ENCODE results near the gene TMEM208. TPM values are rescaled to one million over a fixed set of nuclear protein-coding genes. Genes with fewer than 3 reads are reported as not detected.

The TMEM208 gene
- total and polyA plus RNA-seq, 2 of the 13 experiments (the other 11 are each of a cell fraction or from before 2014, with no cell fraction given) = 58.8 to 72.9 TPM

DNA sequence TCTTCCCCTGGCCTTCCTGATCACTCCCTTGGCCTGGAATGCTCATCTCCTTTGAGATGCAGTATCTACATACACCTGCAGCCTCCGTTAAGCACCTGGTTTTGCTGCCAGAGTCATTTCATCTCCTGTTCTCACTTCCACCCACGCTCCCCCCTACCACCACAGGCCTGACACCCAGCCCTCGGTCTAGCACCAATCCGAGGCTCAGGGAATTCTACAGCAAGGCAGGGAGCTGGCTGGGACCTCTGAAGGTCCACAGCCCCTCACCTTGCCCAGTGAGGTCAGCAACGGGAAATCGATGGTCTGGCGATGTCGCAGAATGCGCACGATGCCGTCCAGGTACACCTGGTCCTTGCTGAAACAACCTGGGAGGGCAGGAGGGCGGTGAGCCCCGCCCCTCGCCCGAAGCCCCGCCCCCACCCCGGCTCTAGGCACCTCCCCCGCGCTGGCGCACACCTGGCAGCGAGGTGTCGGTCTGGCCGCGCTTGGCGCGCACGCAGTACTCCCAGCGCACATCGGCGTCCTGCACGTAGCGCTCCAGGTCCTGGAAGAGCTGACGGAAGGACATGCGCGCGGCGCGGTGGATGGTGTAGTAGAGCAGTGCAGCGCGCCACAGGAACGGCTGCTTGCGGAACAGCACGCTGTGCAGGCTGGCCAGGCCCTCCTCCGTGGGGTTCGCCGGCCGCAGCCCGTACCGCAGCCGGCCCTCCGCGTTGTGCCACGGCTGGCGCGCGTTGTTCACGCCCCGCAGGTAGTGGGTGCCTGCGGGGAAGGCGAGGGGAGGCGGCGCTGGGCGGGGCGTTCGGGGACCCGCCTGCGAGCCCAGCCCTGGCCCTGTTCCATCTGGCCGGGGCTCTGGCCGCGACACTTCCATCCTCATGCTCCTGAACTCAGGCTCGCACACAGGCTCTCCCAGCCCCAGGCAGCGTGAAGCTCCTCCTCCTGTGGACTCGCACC, 48.9 kb upstream of the TMEM208 start (continued):
- TF ChIP-seq ZNF501 (CRISPR knock-in tag; IDR thresholded peaks at IDR 0.05) = peak; percentile 38
- TF ChIP-seq, protein P1, sequence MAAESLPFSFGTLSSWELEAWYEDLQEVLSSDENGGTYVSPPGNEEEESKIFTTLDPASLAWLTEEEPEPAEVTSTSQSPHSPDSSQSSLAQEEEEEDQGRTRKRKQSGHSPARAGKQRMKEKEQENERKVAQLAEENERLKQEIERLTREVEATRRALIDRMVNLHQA (CRISPR knock-in tag; IDR thresholded peaks at IDR 0.05) = no peak
- peak; percentile 83; the same call in 1 of the 2 replicates for TF ChIP-seq SPEN (CRISPR knock-in tag; IDR thresholded peaks at IDR 0.05; ENCODE audit: low read depth)
- no peak for TF ChIP-seq ZNF670 (CRISPR knock-in tag; IDR thresholded peaks at IDR 0.05; ENCODE audit: borderline replicate concordance)
- TF ChIP-seq ZNF232 (CRISPR knock-in tag; IDR thresholded peaks at IDR 0.05; ENCODE audit: borderline replicate concordance) = peak; percentile 36; the same call in 1 of the 2 replicates
- TF ChIP-seq, protein P2, sequence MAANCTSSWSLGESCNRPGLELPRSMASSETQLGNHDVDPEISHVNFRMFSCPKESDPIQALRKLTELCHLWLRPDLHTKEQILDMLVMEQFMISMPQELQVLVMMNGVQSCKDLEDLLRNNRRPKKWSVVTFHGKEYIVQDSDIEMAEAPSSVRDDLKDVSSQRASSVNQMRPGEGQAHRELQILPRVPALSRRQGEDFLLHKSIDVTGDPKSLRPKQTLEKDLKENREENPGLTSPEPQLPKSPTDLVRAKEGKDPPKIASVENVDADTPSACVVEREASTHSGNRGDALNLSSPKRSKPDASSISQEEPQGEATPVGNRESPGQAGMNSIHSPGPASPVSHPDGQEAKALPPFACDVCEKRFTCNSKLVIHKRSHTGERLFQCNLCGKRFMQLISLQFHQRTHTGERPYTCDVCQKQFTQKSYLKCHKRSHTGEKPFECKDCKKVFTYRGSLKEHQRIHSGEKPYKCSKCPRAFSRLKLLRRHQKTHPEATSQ (CRISPR knock-in tag; IDR thresholded peaks at IDR 0.05; ENCODE audit: borderline replicate concordance) = no peak
- TF ChIP-seq ZNF160 (CRISPR knock-in tag; IDR thresholded peaks at IDR 0.05) = peak; percentile 79
- TF ChIP-seq ZNF143 (CRISPR knock-in tag; IDR thresholded peaks at IDR 0.05) = peak; percentile 65
- TF ChIP-seq ZNF101 (CRISPR knock-in tag; IDR thresholded peaks at IDR 0.05; ENCODE audit: borderline replicate concordance, low read depth) = no peak; the same call in 1 of the 2 replicates
- TF ChIP-seq MEIS2 (CRISPR knock-in tag; IDR thresholded peaks at IDR 0.05) = peak; percentile 82; the same call in 1 of the 2 replicates
- no peak for TF ChIP-seq ZNF709 (CRISPR knock-in tag; IDR thresholded peaks at IDR 0.05)
- TF ChIP-seq ZNF430 (CRISPR knock-in tag; IDR thresholded peaks at IDR 0.05) = no peak; the same call in 1 of the 2 replicates
- TF ChIP-seq, protein P3, sequence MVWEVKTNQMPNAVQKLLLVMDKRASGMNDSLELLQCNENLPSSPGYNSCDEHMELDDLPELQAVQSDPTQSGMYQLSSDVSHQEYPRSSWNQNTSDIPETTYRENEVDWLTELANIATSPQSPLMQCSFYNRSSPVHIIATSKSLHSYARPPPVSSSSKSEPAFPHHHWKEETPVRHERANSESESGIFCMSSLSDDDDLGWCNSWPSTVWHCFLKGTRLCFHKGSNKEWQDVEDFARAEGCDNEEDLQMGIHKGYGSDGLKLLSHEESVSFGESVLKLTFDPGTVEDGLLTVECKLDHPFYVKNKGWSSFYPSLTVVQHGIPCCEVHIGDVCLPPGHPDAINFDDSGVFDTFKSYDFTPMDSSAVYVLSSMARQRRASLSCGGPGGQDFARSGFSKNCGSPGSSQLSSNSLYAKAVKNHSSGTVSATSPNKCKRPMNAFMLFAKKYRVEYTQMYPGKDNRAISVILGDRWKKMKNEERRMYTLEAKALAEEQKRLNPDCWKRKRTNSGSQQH (CRISPR knock-in tag; IDR thresholded peaks at IDR 0.05; ENCODE audit: low read depth) = peak; percentile 85
- no peak for TF ChIP-seq ZNF720 (CRISPR knock-in tag; IDR thresholded peaks at IDR 0.05)
- TF ChIP-seq, protein P4, sequence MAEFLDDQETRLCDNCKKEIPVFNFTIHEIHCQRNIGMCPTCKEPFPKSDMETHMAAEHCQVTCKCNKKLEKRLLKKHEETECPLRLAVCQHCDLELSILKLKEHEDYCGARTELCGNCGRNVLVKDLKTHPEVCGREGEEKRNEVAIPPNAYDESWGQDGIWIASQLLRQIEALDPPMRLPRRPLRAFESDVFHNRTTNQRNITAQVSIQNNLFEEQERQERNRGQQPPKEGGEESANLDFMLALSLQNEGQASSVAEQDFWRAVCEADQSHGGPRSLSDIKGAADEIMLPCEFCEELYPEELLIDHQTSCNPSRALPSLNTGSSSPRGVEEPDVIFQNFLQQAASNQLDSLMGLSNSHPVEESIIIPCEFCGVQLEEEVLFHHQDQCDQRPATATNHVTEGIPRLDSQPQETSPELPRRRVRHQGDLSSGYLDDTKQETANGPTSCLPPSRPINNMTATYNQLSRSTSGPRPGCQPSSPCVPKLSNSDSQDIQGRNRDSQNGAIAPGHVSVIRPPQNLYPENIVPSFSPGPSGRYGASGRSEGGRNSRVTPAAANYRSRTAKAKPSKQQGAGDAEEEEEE (CRISPR knock-in tag; IDR thresholded peaks at IDR 0.05; ENCODE audit: borderline replicate concordance) = no peak
- peak; percentile 44; the same call in 1 of the 2 replicates for TF ChIP-seq AHR (CRISPR knock-in tag; IDR thresholded peaks at IDR 0.05)
- TF ChIP-seq, protein P5, sequence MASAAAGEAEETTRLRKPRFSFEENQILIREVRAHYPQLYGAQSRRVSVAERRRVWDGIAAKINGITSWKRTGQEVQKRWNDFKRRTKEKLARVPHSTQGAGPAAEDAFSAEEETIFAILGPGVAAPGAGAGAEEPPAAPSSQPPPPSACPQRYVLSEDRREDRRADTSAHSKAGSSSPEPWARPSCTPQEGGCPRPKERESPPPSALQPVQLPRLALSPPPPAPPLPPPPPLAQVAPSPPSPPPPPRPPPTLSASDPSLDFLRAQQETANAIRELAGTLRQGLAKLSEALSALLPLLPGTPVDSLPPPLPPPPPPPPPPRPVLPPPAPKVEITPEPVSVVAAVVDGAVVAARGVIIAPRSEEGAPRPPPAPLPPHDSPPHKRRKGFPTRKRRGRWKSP (CRISPR knock-in tag; IDR thresholded peaks at IDR 0.05) = peak; percentile 99
- TF ChIP-seq CBFB (CRISPR knock-in tag; IDR thresholded peaks at IDR 0.05) = no peak
- TF ChIP-seq, protein P6, sequence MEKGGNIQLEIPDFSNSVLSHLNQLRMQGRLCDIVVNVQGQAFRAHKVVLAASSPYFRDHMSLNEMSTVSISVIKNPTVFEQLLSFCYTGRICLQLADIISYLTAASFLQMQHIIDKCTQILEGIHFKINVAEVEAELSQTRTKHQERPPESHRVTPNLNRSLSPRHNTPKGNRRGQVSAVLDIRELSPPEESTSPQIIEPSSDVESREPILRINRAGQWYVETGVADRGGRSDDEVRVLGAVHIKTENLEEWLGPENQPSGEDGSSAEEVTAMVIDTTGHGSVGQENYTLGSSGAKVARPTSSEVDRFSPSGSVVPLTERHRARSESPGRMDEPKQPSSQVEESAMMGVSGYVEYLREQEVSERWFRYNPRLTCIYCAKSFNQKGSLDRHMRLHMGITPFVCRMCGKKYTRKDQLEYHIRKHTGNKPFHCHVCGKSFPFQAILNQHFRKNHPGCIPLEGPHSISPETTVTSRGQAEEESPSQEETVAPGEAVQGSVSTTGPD (CRISPR knock-in tag; IDR thresholded peaks at IDR 0.05) = no peak

Data from HepG2 (cell line).